Pancreas (tissue), 10 donors: ENCODE results near the gene HOXA9. TPM values are rescaled to one million over a fixed set of nuclear protein-coding genes. Genes with fewer than 3 reads are reported as not detected.

ENCODE experiments used
- ATAC-seq, 4 donors: fragments of 200-7000 bp; cut with Tn5 transposase; one replicate each; pipeline versions ENCODE4 v1.8.0 to v1.9.1; 2020; ENCODE audit warnings: mild to moderate bottlenecking in 4 of 4, moderate library complexity in 4 of 4
- DNase-seq, 6 donors: peaks; one replicate each; pipeline ENCODE4 v3.0.0-alpha.2; 2020
- FAIRE-seq: peaks from 2 replicates; lab custom pipeline; 2012; peaks lifted over from hg19 to GRCh38; lab: Jason Lieb, UNC
- H3K27ac ChIP-seq, 4 donors: fragments of 200-600 bp; sonication (generic); 1 replicate in 3 of 4; 2 replicates in 1 of 4; pipeline versions ENCODE4 v1.5.0 to v1.8.0; 2020
- H3K27me3 ChIP-seq, 4 donors: fragments of 200-600 bp; one replicate each; pipeline ENCODE4 v1.8.0; 2021
- H3K36me3 ChIP-seq, 3 donors: fragments of 200-600 bp; sonication (generic) in 1 of 3; one replicate each; pipeline versions ENCODE4 v1.5.0 to v1.8.0; 2020 to 2021
- H3K4me1 ChIP-seq, 3 donors: fragments of 200-600 bp; one replicate each; pipeline ENCODE4 v1.8.0; 2021
- H3K4me3 ChIP-seq, 4 donors: fragments of 200-600 bp; sonication (generic) in 2 of 4; one replicate each; pipeline versions ENCODE4 v1.5.0 to v1.8.0; 2020 to 2021
- H3K9me3 ChIP-seq, 4 donors: fragments of 200-600 bp; one replicate each; pipeline ENCODE4 v1.8.0; 2021
- WGBS, 2 donors: extraction: QIAGEN DNeasy Blood & Tissue Kit; methylation state at CpG; one replicate each; pipeline ENCODE4 v1.1.7; 2013; 5-methylcytosine and 5-hydroxymethylcytosine counted together
- intact Hi-C, 3 donors: fragments of 100-400 bp; cut with DNase I; formaldehyde crosslinking; loops; one replicate each; pipeline versions ENCODE4 v1.11.1 to v1.14.2; 2022
- polyA plus RNA-seq, 2 donors: library from polyadenylated mRNA; stranded (reverse); fragments of 200-250 nt; gene quantifications; one replicate each; pipeline ENCODE4 v1.2.3, GENCODE V29; 2013
- total RNA-seq, 6 donors: library from RNA; stranded (reverse); fragmentation: NEBNext Ultra II Directional in 4 of 6; extraction: Animal tissue kit (Norgen Biotek cat#: 25700) in 4 of 6; gene quantifications; one replicate each; pipeline versions ENCODE4 v1.2.1 to v1.2.4, GENCODE V29; 2021 to 2023
- TF ChIP-seq, protein P1 (sequence below), 4 donors: fragments of 200-600 bp; sonication (generic) in 3 of 4; IDR thresholded peaks; one replicate each; pipeline versions ENCODE4 v1.5.0 to v1.8.0; 2021; ENCODE audit warnings: antibody characterized with exemption in 4 of 4
- donor health status: healthy with polysubstance abuse.
- donor health status: DM: no; HTN: no; CAD: no; lungs with moderate emphysema.
- donor health status: DM: no; HTN: no; CAD: no.
- donor health status: control.
- donor health status: control.
- donor health status: Bipolar disorder and iron deficiency.
- donor health status: DM: yes; HTN: yes; CAD: no.
- donor health status: DM: no; HTN: no; CAD: no.
- donor health status: DM: no; HTN: no; CAD: no.
- donor health status: DM: yes; HTN: yes; CAD: no.

HOXA9 gene
- total and polyA plus RNA-seq, 8 donors: 0.09 to 0.13 TPM; not detected in 6

DNA sequence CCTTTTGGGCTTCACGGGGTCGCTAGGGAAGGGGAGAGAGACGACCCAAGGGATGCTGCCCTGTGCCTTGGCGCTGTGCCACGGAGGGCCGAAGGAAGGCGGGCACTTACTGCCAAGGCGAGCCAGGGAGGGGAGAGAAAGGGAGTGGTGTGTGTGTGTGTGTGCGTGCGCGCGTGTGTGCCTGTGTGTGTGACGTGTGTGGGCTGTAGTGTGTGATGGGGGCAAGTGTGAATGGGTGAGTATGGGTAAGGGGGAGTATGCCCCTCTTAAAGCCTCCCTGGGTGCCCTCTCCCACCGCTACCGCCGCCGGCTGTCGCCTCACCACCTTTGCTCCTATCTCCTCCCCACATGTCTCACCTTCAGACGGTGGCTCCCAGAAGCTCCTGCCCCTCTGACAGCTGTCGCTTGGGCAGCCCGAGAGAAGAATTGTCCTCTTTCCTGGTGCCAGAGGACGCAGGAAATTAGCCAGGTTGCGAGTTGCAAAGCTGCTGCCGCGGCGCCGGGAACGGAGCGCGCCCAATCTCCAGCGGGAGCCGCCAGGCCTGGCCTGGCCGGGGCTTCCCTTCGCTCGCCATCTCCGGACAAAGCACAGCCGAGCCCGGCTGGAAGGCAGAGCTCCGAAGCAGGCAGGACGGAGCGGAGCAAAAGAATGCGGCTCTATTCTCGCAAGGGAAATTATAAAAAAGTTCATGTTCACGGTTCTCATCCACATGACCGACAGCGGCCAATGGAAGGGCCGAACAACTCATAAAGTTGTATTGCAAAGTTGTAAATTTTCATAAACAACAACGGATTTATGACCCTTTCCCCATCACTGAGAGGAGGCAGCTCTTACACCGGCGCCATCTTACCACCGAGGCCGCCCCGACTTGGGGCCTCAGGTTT, 13.2 kb downstream of the HOXA9 start, which contains the start of gene HOXA3:
Gene HOXA3 (minus strand): TSS at position 653 of the 885 bp plus-strand sequence. CDS start 41,943 bp downstream, outside the sequence.
- Histone ChIP-seq H3K27me3 (peaks cover 25 to 80% (median 39%) of the 10 kb centered on the region in 4 donors), H3K27ac (no peak within 1 kb of the TSS), H3K4me3 (peak within 1 kb of the TSS in 1 of 4 donors; percentile 42), H3K36me3 (no peaks in the 10 kb centered on the region), H3K4me1 (peaks cover 0 to 12% (median 0%) of the 10 kb centered on the region in 3 donors), H3K9me3 (no peaks in the 10 kb centered on the region)
- DNase-seq (peak in 5 of 6 donors; percentile 0 to 71 (median 10)), ATAC-seq (peak in 1 of 4 donors; percentile 24), FAIRE-seq (no peak)
- WGBS, 2 donors: 7 to 9% methylated on average over 48 to 53 of the region's 53 CpGs
- TF ChIP-seq, protein P1, sequence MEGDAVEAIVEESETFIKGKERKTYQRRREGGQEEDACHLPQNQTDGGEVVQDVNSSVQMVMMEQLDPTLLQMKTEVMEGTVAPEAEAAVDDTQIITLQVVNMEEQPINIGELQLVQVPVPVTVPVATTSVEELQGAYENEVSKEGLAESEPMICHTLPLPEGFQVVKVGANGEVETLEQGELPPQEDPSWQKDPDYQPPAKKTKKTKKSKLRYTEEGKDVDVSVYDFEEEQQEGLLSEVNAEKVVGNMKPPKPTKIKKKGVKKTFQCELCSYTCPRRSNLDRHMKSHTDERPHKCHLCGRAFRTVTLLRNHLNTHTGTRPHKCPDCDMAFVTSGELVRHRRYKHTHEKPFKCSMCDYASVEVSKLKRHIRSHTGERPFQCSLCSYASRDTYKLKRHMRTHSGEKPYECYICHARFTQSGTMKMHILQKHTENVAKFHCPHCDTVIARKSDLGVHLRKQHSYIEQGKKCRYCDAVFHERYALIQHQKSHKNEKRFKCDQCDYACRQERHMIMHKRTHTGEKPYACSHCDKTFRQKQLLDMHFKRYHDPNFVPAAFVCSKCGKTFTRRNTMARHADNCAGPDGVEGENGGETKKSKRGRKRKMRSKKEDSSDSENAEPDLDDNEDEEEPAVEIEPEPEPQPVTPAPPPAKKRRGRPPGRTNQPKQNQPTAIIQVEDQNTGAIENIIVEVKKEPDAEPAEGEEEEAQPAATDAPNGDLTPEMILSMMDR (IDR thresholded peaks at IDR 0.05): no peak
- intact Hi-C loops: loop anchor here in 1 of 3 donors (10.0 kb wide), 1 partner anchor 1297 kb away; no protein-coding TSS in a partner anchor

DNA sequence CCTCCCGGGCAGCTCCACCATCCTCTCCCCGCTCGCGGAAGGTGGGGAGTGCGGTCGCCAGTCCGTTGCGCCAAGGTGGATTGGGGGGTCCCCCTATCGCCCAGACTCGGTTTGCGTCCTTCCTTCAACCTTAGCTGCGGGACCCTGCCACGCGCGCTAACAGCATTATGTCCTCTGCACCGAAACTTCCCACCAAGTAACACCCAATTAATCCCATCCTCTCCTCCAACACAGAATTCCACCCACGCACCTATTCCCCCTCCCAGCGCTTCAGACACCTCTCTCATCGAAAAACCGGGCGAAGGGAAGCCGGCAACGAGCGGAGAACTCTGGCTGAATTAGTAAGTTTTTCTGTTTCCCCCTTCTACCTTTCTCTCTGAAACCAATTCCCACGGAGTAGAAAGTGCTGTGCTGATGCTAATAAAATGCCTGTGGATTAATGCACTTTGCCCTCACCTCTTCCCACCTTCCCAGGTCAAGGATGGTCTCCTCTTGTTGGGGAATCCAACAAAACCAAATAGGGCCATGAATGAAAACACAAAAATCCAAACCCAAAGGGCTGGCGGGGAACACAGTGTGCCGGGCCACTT, 13.9 kb downstream of the HOXA9 start:
- intact Hi-C loops: loop anchor here in 1 of 3 donors (10.0 kb wide), 1 partner anchor 1297 kb away; no protein-coding TSS in a partner anchor
- H3K9me3 ChIP-seq: no peaks in the 10 kb centered on the region
- peaks cover 25 to 80% (median 38%) of the 10 kb centered on the region in 4 donors for H3K27me3 ChIP-seq
- peaks cover 0 to 12% (median 0%) of the 10 kb centered on the region in 3 donors for H3K4me1 ChIP-seq
- no peak overlapping the region for H3K27ac ChIP-seq
- H3K36me3 ChIP-seq: no peaks in the 10 kb centered on the region
- ATAC-seq (no peak), FAIRE-seq (no peak), DNase-seq (peak in 3 of 6 donors; percentile 5 to 34 (median 10))
- 6 to 8% methylated on average over 27 of the region's 27 CpGs for WGBS, 2 donors
- TF ChIP-seq, protein P1 (IDR thresholded peaks at IDR 0.05): no peak
- H3K4me3 ChIP-seq: peak overlapping the region in 2 of 4 donors; percentile 12 to 42

DNA sequence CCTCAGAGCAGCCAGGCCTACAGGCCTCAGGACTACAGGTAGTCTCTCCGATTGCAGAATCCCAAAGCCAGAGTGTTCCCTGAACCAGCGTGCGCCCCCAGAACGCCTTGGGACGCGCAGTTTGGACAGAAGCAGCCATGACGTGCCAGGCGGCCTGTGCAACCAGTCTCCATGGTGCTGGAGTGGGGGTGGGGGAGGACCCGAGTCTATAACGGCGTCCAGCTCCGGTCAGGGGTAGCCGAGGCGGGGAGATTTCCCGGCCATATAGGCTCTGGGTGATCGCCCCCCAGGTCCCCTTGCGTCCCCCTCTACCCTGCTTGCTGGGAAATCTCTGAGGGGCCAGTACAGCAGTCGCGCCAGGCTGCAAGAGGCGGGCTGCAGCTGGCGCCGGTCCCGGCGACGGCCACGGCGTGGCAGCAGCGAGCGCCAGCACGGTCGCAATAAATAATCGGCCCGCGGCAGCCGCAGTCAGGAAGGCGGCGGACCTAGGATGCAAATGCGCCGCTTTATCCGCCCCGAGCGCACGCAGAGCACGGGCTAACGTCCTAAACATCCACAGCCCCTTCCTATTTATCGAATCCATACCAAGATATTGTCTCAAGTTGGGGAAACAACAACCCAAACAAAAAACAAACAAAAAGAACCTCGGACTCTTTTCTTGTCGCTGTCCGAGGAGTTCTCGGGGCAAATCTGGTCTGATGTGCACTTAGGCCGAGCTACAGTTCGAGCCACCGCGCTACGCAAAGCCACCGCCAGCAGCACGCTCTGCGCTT, 14.6 kb downstream of the HOXA9 start:
- WGBS, 2 donors: 4 to 5% methylated on average over 57 to 58 of the region's 58 CpGs
- TF ChIP-seq, protein P1 (IDR thresholded peaks at IDR 0.05): peak; percentile 61 to 80 (median 76)
- intact Hi-C loops: loop anchor here in 1 of 3 donors (10.0 kb wide), 1 partner anchor 1296 kb away; no protein-coding TSS in a partner anchor
- FAIRE-seq: no peak
- no peaks in the 10 kb centered on the region for H3K36me3 ChIP-seq
- H3K27ac ChIP-seq: no peak overlapping the region
- H3K9me3 ChIP-seq: no peaks in the 10 kb centered on the region
- peak in 5 of 6 donors; percentile 36 to 86 (median 69) for DNase-seq
- H3K4me3 ChIP-seq: peak overlapping the region in 2 of 4 donors; percentile 12 to 42
- H3K27me3 ChIP-seq: peaks cover 25 to 77% (median 33%) of the 10 kb centered on the region in 4 donors
- peaks cover 0 to 12% (median 0%) of the 10 kb centered on the region in 3 donors for H3K4me1 ChIP-seq
- peak; percentile 78 to 90 (median 86) for ATAC-seq

DNA sequence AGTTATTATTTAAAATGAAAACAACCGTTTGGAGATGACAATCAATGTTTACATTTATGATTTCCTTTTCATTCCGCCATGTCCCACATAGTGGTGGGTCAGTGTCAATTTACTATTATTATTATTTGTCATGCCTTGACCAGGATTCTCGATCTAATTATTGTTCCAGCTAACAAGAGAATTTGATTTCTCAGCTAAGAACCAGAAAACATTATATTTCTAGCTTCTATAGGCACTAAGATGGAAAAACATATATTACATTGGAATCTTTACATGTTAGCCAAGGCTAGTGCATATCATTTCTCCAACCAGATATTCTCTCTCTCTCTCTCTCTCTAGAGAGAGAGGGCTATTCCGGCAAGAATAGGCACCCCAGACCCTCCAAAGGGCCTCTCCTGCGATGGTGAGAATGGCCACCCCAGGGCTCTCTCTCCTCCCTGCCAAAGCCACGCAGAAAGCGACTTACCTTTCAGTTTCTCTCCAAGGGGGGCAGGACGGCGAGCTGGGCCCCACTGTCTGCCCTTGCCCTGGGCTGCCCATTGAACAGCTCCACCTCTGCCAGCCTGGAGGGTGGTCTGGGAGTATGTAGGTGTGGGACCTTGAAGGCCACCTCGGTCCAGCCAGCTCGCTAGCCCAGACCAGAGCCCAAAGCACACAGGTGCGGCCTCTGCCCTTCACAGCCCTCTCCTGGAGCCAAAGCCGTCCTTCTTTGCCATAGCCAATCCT, 15.3 kb downstream of the HOXA9 start:
- Histone ChIP-seq H3K4me3 (peak overlapping the region in 1 of 4 donors; percentile 42), H3K36me3 (no peaks in the 10 kb centered on the region), H3K4me1 (peaks cover 0 to 12% (median 0%) of the 10 kb centered on the region in 3 donors), H3K9me3 (no peaks in the 10 kb centered on the region), H3K27me3 (peaks cover 18 to 76% (median 29%) of the 10 kb centered on the region in 4 donors), H3K27ac (no peak overlapping the region)
- FAIRE-seq: no peak
- 39% methylated on average over 13 of the region's 13 CpGs for WGBS, 2 donors
- intact Hi-C loops: loop anchor here in 1 of 3 donors (10.0 kb wide), 1 partner anchor 1295 kb away; no protein-coding TSS in a partner anchor
- TF ChIP-seq, protein P1 (IDR thresholded peaks at IDR 0.05): no peak
- no peak for ATAC-seq
- DNase-seq: peak in 1 of 6 donors; percentile 62
